Pulmonary artery endothelial cell (primary cell): ENCODE results near the gene ADGRL2. TPM values are rescaled to one million over a fixed set of nuclear protein-coding genes. Genes with fewer than 3 reads are reported as not detected.

Source experiments
- DNase-seq: peaks from one replicate; pipeline ENCODE4 v3.0.0-alpha.2; 2011; ENCODE audit warnings: low read depth, low spot score
- total RNA-seq: library from RNA; depleted of rRNA; stranded (reverse); fragments of >200 nt; gene quantifications from 2 replicates; pipeline ENCODE4 v1.2.3, GENCODE V29; 2014

The ADGRL2 gene
- total RNA-seq, 1 donor from 2014 or later = 64.4 TPM

GRCh38 chr1:81982523-81982922 is 181.8 kb downstream of the ADGRL2 start:
- DNase-seq = no peak

GRCh38 chr1:81989524-81989923 is 188.8 kb downstream of the ADGRL2 start:
- DNase-seq = no peak

GRCh38 chr1:81990241-81990640 is 189.5 kb downstream of the ADGRL2 start:
- DNase-seq = no peak

- DNase-seq = no peak
Measured at GRCh38 chr1:81998165-81998564, 197.4 kb downstream of the ADGRL2 start.

- no peak for DNase-seq
Measured at GRCh38 chr1:81999364-81999763, 198.6 kb downstream of the ADGRL2 start.

- DNase-seq = no peak
Measured at GRCh38 chr1:82000221-82000620, 199.5 kb downstream of the ADGRL2 start.

- DNase-seq = no peak
Measured at GRCh38 chr1:82001345-82001744, 200.6 kb downstream of the ADGRL2 start.

- DNase-seq = no peak
Measured at GRCh38 chr1:82007804-82008203, 207.1 kb downstream of the ADGRL2 start.

GRCh38 chr1:82013702-82014101 is 213.0 kb downstream of the ADGRL2 start:
- no peak for DNase-seq

GRCh38 chr1:82015444-82015843 is 214.7 kb downstream of the ADGRL2 start:
- no peak for DNase-seq

- no peak for DNase-seq
Measured at GRCh38 chr1:82018319-82018718, 217.6 kb downstream of the ADGRL2 start.

- no peak for DNase-seq
Measured at GRCh38 chr1:82019508-82019907, 218.8 kb downstream of the ADGRL2 start.

GRCh38 chr1:82030830-82031229 is 230.1 kb downstream of the ADGRL2 start:
- DNase-seq = no peak

- DNase-seq = no peak
Measured at GRCh38 chr1:82032068-82032467, 231.3 kb downstream of the ADGRL2 start.

- no peak for DNase-seq
Measured at GRCh38 chr1:82034812-82035211, 234.1 kb downstream of the ADGRL2 start.
